GM23338 (cell line): ENCODE data around the gene COL20A1. TPM values are rescaled to one million over a fixed set of nuclear protein-coding genes. Genes with fewer than 3 reads are reported as not detected.
A peak's percentile ranks its signal among the peaks of the same experiment; 100 is the strongest.

Experiments
- ATAC-seq: fragments of 200-7000 bp; cut with Tn5 transposase; 3 replicates; pipeline ENCODE4 v1.9.1; 2020
- DNase-seq: peaks from one replicate; pipeline ENCODE4 v3.0.0-alpha.2; 2015; ENCODE audit warnings: low spot score
- H2AFZ ChIP-seq: fragments of 200-600 bp; sonication (generic); 2 replicates; pipeline ENCODE4 v1.8.0; 2016; ENCODE audit warnings: antibody characterized with exemption, mild to moderate bottlenecking, moderate library complexity
- H3F3A ChIP-seq: fragments of 200-600 bp; sonication (generic); replicated peaks from 2 replicates; pipeline ENCODE4 v1.8.0; 2017; ENCODE audit warnings: antibody characterized with exemption, mixed run types, low read depth
- H3K27ac ChIP-seq: fragments of 200-600 bp; sonication (generic); 2 replicates; pipeline ENCODE4 v1.6.1; 2016; ENCODE audit warnings: low read depth
- H3K27me3 ChIP-seq: fragments of 200-600 bp; sonication (generic); 2 replicates; pipeline ENCODE4 v1.8.0; 2016; ENCODE audit warnings: mild to moderate bottlenecking, mixed run types, moderate library complexity; ENCODE audit not compliant: insufficient read depth
- H3K36me3 ChIP-seq: fragments of 200-600 bp; sonication (generic); 2 replicates; pipeline ENCODE4 v1.8.0; 2016; ENCODE audit warnings: mild to moderate bottlenecking; ENCODE audit not compliant: insufficient read depth
- H3K4me1 ChIP-seq: fragments of 200-600 bp; sonication (generic); 2 replicates; pipeline ENCODE4 v1.8.0; 2016; ENCODE audit warnings: mild to moderate bottlenecking, moderate library complexity; ENCODE audit not compliant: insufficient read depth
- H3K4me2 ChIP-seq: fragments of 200-600 bp; sonication (generic); 2 replicates; pipeline ENCODE4 v1.7.1; 2017; ENCODE audit warnings: mixed run types
- H3K4me3 ChIP-seq: fragments of 200-600 bp; sonication (generic); 2 replicates; pipeline ENCODE4 v1.6.1; 2016; ENCODE audit warnings: mixed run types
- H3K79me2 ChIP-seq: fragments of 200-600 bp; sonication (generic); replicated peaks from 2 replicates; pipeline ENCODE4 v1.8.0; 2017; ENCODE audit warnings: mild to moderate bottlenecking; ENCODE audit not compliant: insufficient read depth
- H3K9me2 ChIP-seq: fragments of 200-600 bp; sonication (generic); 2 replicates; pipeline ENCODE4 v1.8.0; 2017; ENCODE audit not compliant: insufficient read depth
- H4K20me1 ChIP-seq: fragments of 200-600 bp; sonication (generic); replicated peaks from 2 replicates; pipeline ENCODE4 v1.8.0; 2017; ENCODE audit warnings: mild to moderate bottlenecking; ENCODE audit not compliant: insufficient read depth
- H3K27ac Mint-ChIP-seq: 2 replicates; pipeline ENCODE4 v1.8.0; 2020; ENCODE audit warnings: inconsistent platforms, mild to moderate bottlenecking, moderate library complexity, mixed read lengths
- H3K27me3 Mint-ChIP-seq: 3 replicates; pipeline ENCODE4 v1.8.0; 2022; ENCODE audit warnings: low read depth, mild to moderate bottlenecking, moderate library complexity, mixed read lengths, inconsistent platforms; ENCODE audit not compliant: insufficient read depth, poor library complexity
- H3K36me3 Mint-ChIP-seq: 3 replicates; pipeline ENCODE4 v1.8.0; 2021; ENCODE audit warnings: low read depth, mild to moderate bottlenecking, inconsistent platforms, moderate library complexity, mixed read lengths
- H3K4me1 Mint-ChIP-seq: 3 replicates; pipeline ENCODE4 v1.8.0; 2020; ENCODE audit warnings: mild to moderate bottlenecking, inconsistent platforms, mixed read lengths
- H3K4me3 Mint-ChIP-seq: 3 replicates; pipeline ENCODE4 v1.8.0; 2021; ENCODE audit warnings: moderate library complexity, mild to moderate bottlenecking, inconsistent platforms, mixed read lengths
- H3K9me3 Mint-ChIP-seq: 3 replicates; pipeline ENCODE4 v1.8.0; 2020; ENCODE audit warnings: moderate library complexity, mild to moderate bottlenecking, inconsistent platforms, mixed read lengths
- EZH2phosphoT487 ChIP-seq: fragments of 200-600 bp; sonication (generic); IDR thresholded peaks from one replicate; pipeline ENCODE4 v1.8.1; 2018; ENCODE audit warnings: antibody characterized with exemption; ENCODE audit not compliant: unreplicated experiment
- JUNB ChIP-seq: IDR thresholded peaks from one replicate; pipeline ENCODE4 v1.6.1; 2016; ENCODE audit warnings: antibody characterized with exemption; ENCODE audit not compliant: unreplicated experiment
- POLR2AphosphoS5 ChIP-seq: IDR thresholded peaks from 2 replicates; pipeline ENCODE4 v1.6.1; 2016; ENCODE audit warnings: antibody characterized with exemption, low read depth
- STAT1 ChIP-seq: IDR thresholded peaks from one replicate; pipeline ENCODE4 v1.6.1; 2016; ENCODE audit warnings: antibody characterized with exemption; ENCODE audit not compliant: unreplicated experiment
- polyA plus RNA-seq: library from polyadenylated mRNA; unstranded; fragments of >200 nt; fragmentation: Nextera tagmentation; extraction: Ambion mirVana; gene quantifications from 2 replicates; pipeline ENCODE4 v1.2.1, GENCODE V29; 2016
- total RNA-seq: library from RNA; depleted of rRNA; stranded (reverse); fragments of >200 nt; shearing (Covaris generic); gene quantifications from 2 replicates; pipeline ENCODE4 v1.2.3, GENCODE V29; 2014
- TF ChIP-seq, protein P1 (sequence below), 2 experiments: fragments of 200-600 bp in 1 of 2; sonication (generic) in 1 of 2; conservative IDR thresholded peaks; 2 replicates each; pipeline versions ENCODE4 v1.5.1 to v1.6.1; 2016 to 2017; ENCODE audit warnings: antibody characterized with exemption in 2 of 2, low read depth in 2 of 2, mild to moderate bottlenecking in 2 of 2, moderate library complexity in 1 of 2

The COL20A1 gene
- total and polyA plus RNA-seq, 2 experiments from 2014 or later: 0.28 to 0.79 TPM

DNA sequence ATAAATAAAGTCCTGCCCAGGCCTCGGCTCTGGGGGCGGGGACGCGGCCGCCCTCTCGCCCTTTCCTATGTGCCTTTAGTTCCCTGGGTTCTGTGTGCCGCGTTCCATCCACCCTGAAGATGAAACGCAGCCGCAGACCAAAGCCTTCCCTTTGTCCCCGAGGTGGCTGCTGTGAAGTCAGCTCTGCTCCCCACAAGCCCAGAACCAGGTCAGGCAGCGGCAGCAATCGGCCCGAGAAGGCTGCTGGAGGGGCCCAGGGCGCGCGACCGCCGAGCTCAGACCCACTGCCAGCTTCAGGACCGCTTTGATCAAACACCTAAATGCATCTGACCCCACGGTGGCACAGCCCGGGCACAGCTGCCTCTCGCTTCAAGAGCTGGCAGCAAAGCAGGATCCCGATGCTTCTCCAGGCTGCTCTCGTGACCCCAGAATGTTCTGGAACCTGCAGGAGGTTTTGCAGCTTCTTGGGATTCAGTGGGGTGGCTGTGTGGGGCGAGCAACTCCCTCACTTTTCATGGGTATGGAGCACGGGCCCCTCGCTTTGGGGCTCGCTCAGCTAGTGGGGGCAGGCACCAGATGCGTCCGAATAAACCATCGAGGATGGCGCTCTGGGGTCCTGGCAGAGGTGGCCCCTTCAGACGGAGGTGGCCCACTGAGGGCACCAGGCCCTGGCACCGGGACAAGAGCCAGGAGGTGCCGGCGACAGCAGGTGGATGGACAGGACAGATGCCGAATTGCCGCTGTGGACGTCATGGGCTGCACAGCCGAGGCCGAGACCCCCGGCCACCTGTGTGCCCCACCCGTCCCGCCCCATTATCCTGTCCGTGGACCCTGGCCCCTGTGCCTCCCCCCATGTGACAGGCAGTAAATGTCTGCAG is 55.2 kb downstream of the COL20A1 start:
- Histone ChIP-seq H3F3A (0 out of 2 replicates have a peak, but pooled peaks cover 4% of the 10 kb centered on the region), H3K79me2 (no peaks in the 10 kb centered on the region), H2AFZ (no peak overlapping the region), H3K4me1 (no peaks in the 10 kb centered on the region; the same call in 1 of the 2 replicates), H3K4me2 (no peak overlapping the region), H3K9me2 (no peaks in the 10 kb centered on the region), H3K4me3 (no peak overlapping the region), H3K27me3 (no peaks in the 10 kb centered on the region), H4K20me1 (no peaks in the 10 kb centered on the region), H3K36me3 (no peaks in the 10 kb centered on the region), H3K27ac (no peak overlapping the region)
- no peak overlapping the region for H3K4me3 Mint-ChIP-seq
- peaks cover 6% of the 10 kb centered on the region; the same call in 2 of the 3 replicates for H3K4me1 Mint-ChIP-seq
- H3K9me3 Mint-ChIP-seq: peaks cover 12% of the 10 kb centered on the region
- ATAC-seq (no peak), DNase-seq (no peak)
- peaks cover 19% of the 10 kb centered on the region for H3K27me3 Mint-ChIP-seq
- H3K36me3 Mint-ChIP-seq: peaks cover 4% of the 10 kb centered on the region
- H3K27ac Mint-ChIP-seq: no peak overlapping the region
- no peak for TF ChIP-seq EZH2phosphoT487

DNA sequence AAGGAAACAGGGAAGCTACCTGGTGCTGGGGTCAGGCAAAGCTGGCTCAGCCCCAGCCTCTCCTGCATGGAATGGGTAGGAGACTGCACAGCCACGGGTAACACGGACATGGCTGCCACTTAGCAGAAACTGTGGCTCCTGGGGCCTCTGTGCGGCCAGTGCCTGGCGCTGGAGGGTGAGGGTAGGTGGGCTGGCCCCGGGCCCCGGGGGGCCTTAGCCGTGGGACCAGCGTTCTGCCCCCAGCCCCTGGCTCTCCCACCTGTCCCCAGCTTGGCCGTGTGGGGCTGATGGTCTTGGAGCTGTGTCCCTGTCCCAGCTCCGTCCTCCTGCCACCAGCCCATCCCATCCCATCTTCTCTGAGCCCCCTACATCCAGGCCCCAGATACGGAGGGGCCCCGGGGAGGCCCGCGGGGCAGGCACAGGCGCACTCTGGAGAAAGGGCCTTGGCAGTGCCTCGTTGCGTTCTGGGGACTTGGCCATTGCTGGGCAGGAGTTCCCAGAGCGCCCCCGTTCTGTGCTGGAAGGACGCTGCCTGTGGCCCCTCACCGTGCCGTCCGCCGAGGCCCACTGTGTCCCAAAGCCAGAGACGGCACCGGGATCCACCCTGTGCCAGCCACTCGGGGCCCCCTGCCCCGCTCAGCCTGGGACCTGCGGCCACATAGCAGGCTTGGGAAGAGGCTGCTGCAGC is 56.0 kb downstream of the COL20A1 start:
- no peaks in the 10 kb centered on the region; the same call in 1 of the 2 replicates for H3K4me1 ChIP-seq
- DNase-seq: no peak
- no peak for TF ChIP-seq POLR2AphosphoS5
- TF ChIP-seq, protein P1, sequence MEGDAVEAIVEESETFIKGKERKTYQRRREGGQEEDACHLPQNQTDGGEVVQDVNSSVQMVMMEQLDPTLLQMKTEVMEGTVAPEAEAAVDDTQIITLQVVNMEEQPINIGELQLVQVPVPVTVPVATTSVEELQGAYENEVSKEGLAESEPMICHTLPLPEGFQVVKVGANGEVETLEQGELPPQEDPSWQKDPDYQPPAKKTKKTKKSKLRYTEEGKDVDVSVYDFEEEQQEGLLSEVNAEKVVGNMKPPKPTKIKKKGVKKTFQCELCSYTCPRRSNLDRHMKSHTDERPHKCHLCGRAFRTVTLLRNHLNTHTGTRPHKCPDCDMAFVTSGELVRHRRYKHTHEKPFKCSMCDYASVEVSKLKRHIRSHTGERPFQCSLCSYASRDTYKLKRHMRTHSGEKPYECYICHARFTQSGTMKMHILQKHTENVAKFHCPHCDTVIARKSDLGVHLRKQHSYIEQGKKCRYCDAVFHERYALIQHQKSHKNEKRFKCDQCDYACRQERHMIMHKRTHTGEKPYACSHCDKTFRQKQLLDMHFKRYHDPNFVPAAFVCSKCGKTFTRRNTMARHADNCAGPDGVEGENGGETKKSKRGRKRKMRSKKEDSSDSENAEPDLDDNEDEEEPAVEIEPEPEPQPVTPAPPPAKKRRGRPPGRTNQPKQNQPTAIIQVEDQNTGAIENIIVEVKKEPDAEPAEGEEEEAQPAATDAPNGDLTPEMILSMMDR (conservative IDR thresholded peaks at IDR 0.05; ENCODE audit: low read depth in 2 of 2): peak in 1 of 2 experiments; percentile 23; a peak in 1 of 4 replicates
- no peaks in the 10 kb centered on the region for H3K36me3 ChIP-seq
- H3K4me2 ChIP-seq: no peak overlapping the region
- no peaks in the 10 kb centered on the region for H3K27me3 ChIP-seq
- no peak overlapping the region for H2AFZ ChIP-seq
- H3F3A ChIP-seq: 0 out of 2 replicates have a peak, but pooled peaks cover 4% of the 10 kb centered on the region
- H3K4me3 Mint-ChIP-seq: no peak overlapping the region
- H4K20me1 ChIP-seq: no peaks in the 10 kb centered on the region
- no peak overlapping the region for H3K4me3 ChIP-seq
- peaks cover 19% of the 10 kb centered on the region for H3K27me3 Mint-ChIP-seq
- no peak for ATAC-seq
- H3K9me3 Mint-ChIP-seq: peaks cover 12% of the 10 kb centered on the region
- H3K27ac ChIP-seq: no peak overlapping the region
- H3K36me3 Mint-ChIP-seq: peaks cover 4% of the 10 kb centered on the region
- no peaks in the 10 kb centered on the region for H3K79me2 ChIP-seq
- peaks cover 6% of the 10 kb centered on the region; the same call in 2 of the 3 replicates for H3K4me1 Mint-ChIP-seq
- no peaks in the 10 kb centered on the region for H3K9me2 ChIP-seq
- no peak overlapping the region for H3K27ac Mint-ChIP-seq

DNA sequence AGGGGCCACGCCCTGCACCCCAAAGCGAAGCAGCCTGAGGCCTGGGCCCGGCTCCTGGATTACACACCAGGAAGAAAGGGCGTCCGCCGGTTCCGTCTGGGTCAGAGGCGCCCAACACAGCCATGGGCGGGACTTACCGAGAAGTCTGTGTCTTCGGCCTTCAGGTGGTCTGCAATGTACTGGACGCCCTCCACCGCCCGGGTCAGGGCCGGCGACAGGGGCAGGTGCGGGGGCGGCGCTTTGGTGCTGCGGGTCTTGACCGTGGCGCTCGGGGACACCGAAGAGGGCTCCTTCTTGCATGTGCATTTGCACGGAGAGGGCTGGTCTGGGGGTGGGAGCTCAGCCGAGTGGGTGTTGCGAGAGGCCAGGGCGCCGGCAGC is 56.5 kb downstream of the COL20A1 start:
- Histone ChIP-seq H3F3A (0 out of 2 replicates have a peak, but pooled peaks cover 4% of the 10 kb centered on the region), H3K4me1 (no peaks in the 10 kb centered on the region; the same call in 1 of the 2 replicates), H3K9me2 (no peaks in the 10 kb centered on the region), H3K27me3 (no peaks in the 10 kb centered on the region), H4K20me1 (no peaks in the 10 kb centered on the region), H3K79me2 (no peaks in the 10 kb centered on the region), H2AFZ (no peak overlapping the region), H3K4me3 (no peak overlapping the region), H3K27ac (no peak overlapping the region), H3K36me3 (no peaks in the 10 kb centered on the region), H3K4me2 (no peak overlapping the region)
- no peak overlapping the region for H3K4me3 Mint-ChIP-seq
- TF ChIP-seq STAT1 (no peak), JUNB (no peak)
- H3K27ac Mint-ChIP-seq: no peak overlapping the region
- H3K4me1 Mint-ChIP-seq: peaks cover 6% of the 10 kb centered on the region; the same call in 2 of the 3 replicates
- H3K36me3 Mint-ChIP-seq: peaks cover 4% of the 10 kb centered on the region
- peaks cover 19% of the 10 kb centered on the region for H3K27me3 Mint-ChIP-seq
- DNase-seq (no peak), ATAC-seq (no peak)
- peaks cover 12% of the 10 kb centered on the region for H3K9me3 Mint-ChIP-seq
